Endothelial cell of umbilical vein (primary cell): Measurements from ENCODE around the gene AOX1. TPM values are rescaled to one million over a fixed set of nuclear protein-coding genes. Genes with fewer than 3 reads are reported as not detected.

Source experiments
- BruUV-seq: library from RNA; stranded (reverse); fragments of 400-500 nt; replicated peaks from 2 replicates; lab custom pipeline; 2021; lab: Mats Ljungman, UMichigan
- CTCF ChIA-PET: fragments of 300-600, 350-600 bp; sonication (Branson Sonifier 250); formaldehyde crosslinking; loops from one replicate; lab custom pipeline; 2021; ENCODE audit warnings: antibody characterized with exemption, inconsistent platforms; lab: Charles Lee
- POLR2A ChIA-PET: fragments of 300-600, 350-600 bp; sonication (Branson Sonifier 250); formaldehyde crosslinking; loops from one replicate; lab custom pipeline; 2021; ENCODE audit warnings: antibody characterized with exemption, inconsistent platforms; lab: Charles Lee
- DNase-seq: peaks from one replicate; pipeline ENCODE4 v3.0.0-alpha.2; 2011; ENCODE audit warnings: low read depth, low spot score
- FAIRE-seq: peaks from 2 replicates; lab custom pipeline; 2011; peaks lifted over from hg19 to GRCh38; lab: Jason Lieb, UNC
- H2AFZ ChIP-seq: 2 replicates; pipeline ENCODE4 v1.6.0; 2012; ENCODE audit warnings: low read depth, low read length, control low read depth, inconsistent platforms
- H3K27ac ChIP-seq: 2 replicates; pipeline ENCODE4 v1.5.1; 2011; ENCODE audit warnings: low read depth, mild to moderate bottlenecking, control low read depth, low read length, moderate library complexity; ENCODE audit not compliant: insufficient read depth
- H3K27me3 ChIP-seq, 2 experiments: 2 replicates each; pipeline versions ENCODE4 v1.6.0 to v1.6.1; 2011; ENCODE audit warnings: low read length in 2 of 2, mixed read lengths in 1 of 2; ENCODE audit not compliant: control insufficient read depth in 2 of 2, insufficient read depth in 2 of 2
- H3K36me3 ChIP-seq, 2 experiments: 2 replicates in 1 of 2; 3 replicates in 1 of 2; pipeline ENCODE4 v1.5.1; 2011; ENCODE audit warnings: low read length in 2 of 2, mild to moderate bottlenecking in 1 of 2, moderate library complexity in 1 of 2; ENCODE audit not compliant: control insufficient read depth in 2 of 2, insufficient read depth in 2 of 2; ENCODE audit errors: extremely low read depth in 1 of 2
- H3K4me1 ChIP-seq: 3 replicates; pipeline ENCODE4 v1.5.1; 2011; ENCODE audit warnings: mild to moderate bottlenecking, low read length; ENCODE audit not compliant: control insufficient read depth, insufficient read depth; ENCODE audit errors: extremely low read depth
- H3K4me2 ChIP-seq: 2 replicates; pipeline ENCODE4 v1.6.1; 2011; ENCODE audit warnings: low read length, control low read depth, mixed read lengths; ENCODE audit not compliant: insufficient read depth
- H3K4me3 ChIP-seq, 3 experiments: fragments of 200-600 bp in 1 of 3; sonication (generic), shearing (Covaris generic) in 1 of 3; replicated peaks in 1 of 3; 2 replicates each; pipeline ENCODE4 v1.5.1; 2011 to 2016; ENCODE audit warnings: control low read depth in 3 of 3, low read length in 3 of 3, mild to moderate bottlenecking in 2 of 3, inconsistent platforms in 1 of 3, low read depth in 1 of 3, moderate library complexity in 1 of 3; ENCODE audit not compliant: insufficient read depth in 1 of 3
- H3K79me2 ChIP-seq: 2 replicates; pipeline ENCODE4 v1.6.0; 2012; ENCODE audit warnings: low read length, inconsistent platforms; ENCODE audit not compliant: control insufficient read depth, insufficient read depth
- H3K9ac ChIP-seq: replicated peaks from 2 replicates; pipeline ENCODE3; 2011; ENCODE audit warnings: low read length, control low read depth; ENCODE audit not compliant: insufficient read depth; ENCODE audit errors: extremely low read depth
- H3K9me1 ChIP-seq: replicated peaks from 3 replicates; pipeline ENCODE4 v1.6.0; 2011; ENCODE audit warnings: mild to moderate bottlenecking, low read length; ENCODE audit not compliant: control insufficient read depth, insufficient read depth; ENCODE audit errors: extremely low read depth
- H3K9me3 ChIP-seq: replicated peaks from 2 replicates; pipeline ENCODE4 v1.5.1; 2012; ENCODE audit warnings: low read length, inconsistent platforms; ENCODE audit not compliant: control insufficient read depth, insufficient read depth
- H4K20me1 ChIP-seq: replicated peaks from 2 replicates; pipeline ENCODE3; 2011; ENCODE audit warnings: mild to moderate bottlenecking, low read length; ENCODE audit not compliant: control insufficient read depth, insufficient read depth; ENCODE audit errors: extremely low read depth
- EZH2 ChIP-seq: IDR thresholded peaks from 2 replicates; pipeline ENCODE4 v1.6.1; 2012; ENCODE audit warnings: borderline replicate concordance, low read depth, mild to moderate bottlenecking, moderate library complexity, low read length, inconsistent platforms; ENCODE audit not compliant: severe bottlenecking
- FOS ChIP-seq: IDR thresholded peaks from 2 replicates; pipeline ENCODE4 v1.6.1; 2011; ENCODE audit warnings: mild to moderate bottlenecking, low read length, moderate library complexity, borderline replicate concordance; ENCODE audit not compliant: insufficient read depth
- GATA2 ChIP-seq: IDR thresholded peaks from 2 replicates; pipeline ENCODE4 v1.7.0; 2011; ENCODE audit warnings: low read depth, mild to moderate bottlenecking, moderate library complexity, mixed read lengths, low read length; ENCODE audit not compliant: insufficient read length, insufficient read depth
- JUN ChIP-seq: IDR thresholded peaks from 2 replicates; pipeline ENCODE4 v1.6.1; 2011; ENCODE audit warnings: borderline replicate concordance, low read depth; ENCODE audit not compliant: insufficient read length, insufficient read depth
- MYC ChIP-seq: IDR thresholded peaks from one replicate; pipeline ENCODE4 v1.6.1; 2011; ENCODE audit warnings: mild to moderate bottlenecking, low read depth, low read length
- POLR2A ChIP-seq: IDR thresholded peaks from 2 replicates; pipeline ENCODE4 v1.6.1; 2012; ENCODE audit warnings: low read depth, mild to moderate bottlenecking, control low read depth, low read length
- POLR2AphosphoS5 ChIP-seq: IDR thresholded peaks from 2 replicates; pipeline ENCODE4 v1.6.1; 2012; ENCODE audit warnings: low read depth, mild to moderate bottlenecking, control low read depth, low read length, moderate library complexity; ENCODE audit not compliant: insufficient read depth
- dilution Hi-C: fragments of 300-500 bp; cut with MboI; formaldehyde crosslinking; loops from one replicate; pipeline ENCODE4 v1.15.0; 2019; ENCODE audit warnings: low sequenced_read_pairs; ENCODE audit not compliant: extremely low pct_ligation_motif_present
- intact Hi-C: fragments of 100-400 bp; cut with micrococcal nuclease; formaldehyde crosslinking; loops from one replicate; pipeline ENCODE4 v1.10.0; 2022
- polyA plus RNA-seq, 4 experiments: library from polyadenylated mRNA; depleted of rRNA in 3 of 4; stranded (reverse) in 3 of 4; unstranded in 1 of 4; fragments of >200 nt; gene quantifications; 2 replicates each; pipeline versions ENCODE4 v1.2.1 to v1.2.3, GENCODE V29; 2011 to 2012; ENCODE audit warnings: missing spikeins in 1 of 4
- total RNA-seq: library from RNA; stranded (reverse); gene quantifications from 2 replicates; pipeline ENCODE4 v1.2.3, GENCODE V29; 2021
- TF ChIP-seq, protein P1 (sequence below), 2 donors: IDR thresholded peaks; 1 replicate in 1 of 2; 2 replicates in 1 of 2; pipeline ENCODE4 v1.5.1; 2011; ENCODE audit warnings: low read length in 2 of 2, mild to moderate bottlenecking in 2 of 2, moderate library complexity in 2 of 2, control low read depth in 1 of 2, inconsistent platforms in 1 of 2, low read depth in 1 of 2; ENCODE audit not compliant: insufficient read depth in 1 of 2; ENCODE audit errors: extremely low read depth in 1 of 2
- TF ChIP-seq, protein P2 (sequence below): IDR thresholded peaks from 2 replicates; pipeline ENCODE4 v1.6.1; 2011; ENCODE audit not compliant: insufficient read depth, insufficient read length

AOX1 gene
- total and polyA plus RNA-seq, 2 donors (not counting 3 experiments of a cell fraction or from before 2014, with no cell fraction given), result 0.03 to 0.46 TPM

DNA sequence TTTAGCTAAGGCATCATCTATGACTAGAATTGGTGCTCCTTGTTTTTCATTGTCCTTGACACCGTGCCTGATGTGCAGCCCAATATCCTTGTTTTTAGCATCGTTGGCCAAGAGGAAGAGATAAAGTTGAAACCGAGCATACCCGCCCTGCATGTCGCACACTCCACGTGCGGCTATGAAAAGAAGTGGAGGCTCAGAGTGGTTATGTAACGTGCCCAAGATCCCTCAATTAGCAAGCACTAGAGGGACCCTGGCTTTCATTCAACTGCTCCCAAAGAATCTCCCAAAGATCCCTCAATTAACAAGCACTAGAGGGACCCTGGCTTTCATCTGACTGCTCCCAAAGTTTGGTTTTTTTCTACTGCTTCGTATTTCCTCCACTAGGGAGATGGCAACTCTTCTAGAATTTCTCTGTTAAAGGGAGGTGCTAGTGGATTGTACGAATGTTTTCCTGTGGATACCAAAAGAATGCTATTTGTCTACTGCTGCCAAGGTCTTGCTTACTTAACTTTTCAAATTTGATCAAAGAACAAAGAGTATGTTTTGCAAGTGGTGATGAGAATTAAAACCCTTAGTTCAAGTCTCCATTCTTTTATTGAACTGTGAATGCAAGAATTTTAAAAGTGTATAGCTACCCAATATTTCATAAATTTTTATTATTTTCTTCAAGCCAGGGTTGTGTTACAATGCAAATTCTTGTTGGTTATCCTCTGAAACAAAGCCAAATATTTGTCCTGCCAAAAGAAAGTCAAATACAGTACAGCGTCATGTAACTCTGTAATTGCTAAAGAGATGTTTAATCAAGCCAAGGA lies 92.1 kb downstream of the AOX1 start:
- no TSS peak for BruUV-seq
- no peak overlapping the region for H2AFZ ChIP-seq
- no peaks in the 10 kb centered on the region for H3K79me2 ChIP-seq
- TF ChIP-seq POLR2A, result no peak
- no peak for TF ChIP-seq FOS
- no peak for TF ChIP-seq JUN
- TF ChIP-seq MYC, result no peak
- TF ChIP-seq GATA2, result no peak
- TF ChIP-seq, protein P1, sequence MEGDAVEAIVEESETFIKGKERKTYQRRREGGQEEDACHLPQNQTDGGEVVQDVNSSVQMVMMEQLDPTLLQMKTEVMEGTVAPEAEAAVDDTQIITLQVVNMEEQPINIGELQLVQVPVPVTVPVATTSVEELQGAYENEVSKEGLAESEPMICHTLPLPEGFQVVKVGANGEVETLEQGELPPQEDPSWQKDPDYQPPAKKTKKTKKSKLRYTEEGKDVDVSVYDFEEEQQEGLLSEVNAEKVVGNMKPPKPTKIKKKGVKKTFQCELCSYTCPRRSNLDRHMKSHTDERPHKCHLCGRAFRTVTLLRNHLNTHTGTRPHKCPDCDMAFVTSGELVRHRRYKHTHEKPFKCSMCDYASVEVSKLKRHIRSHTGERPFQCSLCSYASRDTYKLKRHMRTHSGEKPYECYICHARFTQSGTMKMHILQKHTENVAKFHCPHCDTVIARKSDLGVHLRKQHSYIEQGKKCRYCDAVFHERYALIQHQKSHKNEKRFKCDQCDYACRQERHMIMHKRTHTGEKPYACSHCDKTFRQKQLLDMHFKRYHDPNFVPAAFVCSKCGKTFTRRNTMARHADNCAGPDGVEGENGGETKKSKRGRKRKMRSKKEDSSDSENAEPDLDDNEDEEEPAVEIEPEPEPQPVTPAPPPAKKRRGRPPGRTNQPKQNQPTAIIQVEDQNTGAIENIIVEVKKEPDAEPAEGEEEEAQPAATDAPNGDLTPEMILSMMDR (IDR thresholded peaks at IDR 0.05; ENCODE audit: extremely low read depth in 1 of 2, insufficient read depth in 1 of 2, low read depth in 1 of 2, low read length in 2 of 2), result no peak
- TF ChIP-seq, protein P2, sequence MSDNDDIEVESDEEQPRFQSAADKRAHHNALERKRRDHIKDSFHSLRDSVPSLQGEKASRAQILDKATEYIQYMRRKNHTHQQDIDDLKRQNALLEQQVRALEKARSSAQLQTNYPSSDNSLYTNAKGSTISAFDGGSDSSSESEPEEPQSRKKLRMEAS, result no peak
- no peak for TF ChIP-seq EZH2
- TF ChIP-seq POLR2AphosphoS5, result no peak
- no peaks in the 10 kb centered on the region for H3K4me1 ChIP-seq
- FAIRE-seq (no peak), DNase-seq (peak; percentile 23)
- H3K9me1 ChIP-seq, result no peaks in the 10 kb centered on the region
- H3K4me2 ChIP-seq, result no peak overlapping the region
- dilution Hi-C loops (no loop called here), intact Hi-C loops (no loop called here)
- H3K9ac ChIP-seq, result no peak overlapping the region
- H3K9me3 ChIP-seq, result no peaks in the 10 kb centered on the region
- no peak overlapping the region for H3K27ac ChIP-seq
- peaks cover 0 to 2% of the 10 kb centered on the region in 2 experiments for H3K27me3 ChIP-seq
- H3K36me3 ChIP-seq, result no peaks in the 10 kb centered on the region
- ChIA-PET POLR2A (no interaction called here), CTCF (interaction anchor here (1.0 kb wide), 1 partner anchor 10 kb away, joined by 3 read pairs; no protein-coding TSS in a partner anchor)
- H3K4me3 ChIP-seq, result no peak overlapping the region
- H4K20me1 ChIP-seq, result no peaks in the 10 kb centered on the region
